Spleen (tissue), 11 donors: Measurements from ENCODE around the gene ANO4. TPM values are rescaled to one million over a fixed set of nuclear protein-coding genes. Genes with fewer than 3 reads are reported as not detected.

Experiments used
- DNase-seq: peaks from one replicate; pipeline ENCODE4 v3.0.0-alpha.2; 2020
- H3K27ac ChIP-seq, 8 donors: fragments of 200-600 bp; sonication (generic) in 7 of 8; 1 replicate in 4 of 8; 2 replicates in 4 of 8; pipeline versions ENCODE4 v1.5.0 to v1.8.0; 2016 to 2021; ENCODE audit warnings: inconsistent platforms in 4 of 8, mild to moderate bottlenecking in 4 of 8, moderate library complexity in 1 of 8
- H3K27me3 ChIP-seq, 7 donors: fragments of 200-600 bp; sonication (generic) in 6 of 7; replicated peaks in 1 of 7; 1 replicate in 4 of 7; 2 replicates in 3 of 7; pipeline versions ENCODE4 v1.5.0 to v1.8.0; 2016 to 2021; ENCODE audit warnings: inconsistent platforms in 3 of 7, mild to moderate bottlenecking in 1 of 7
- H3K36me3 ChIP-seq, 6 donors: fragments of 200-600 bp; sonication (generic) in 5 of 6; 1 replicate in 4 of 6; 2 replicates in 2 of 6; pipeline versions ENCODE4 v1.5.0 to v1.8.0; 2016 to 2021; ENCODE audit warnings: inconsistent platforms in 2 of 6
- H3K4me1 ChIP-seq, 6 donors: fragments of 200-600 bp; sonication (generic) in 5 of 6; 1 replicate in 3 of 6; 2 replicates in 3 of 6; pipeline versions ENCODE4 v1.5.0 to v1.8.0; 2016 to 2021; ENCODE audit warnings: inconsistent platforms in 3 of 6
- H3K4me3 ChIP-seq, 8 donors: fragments of 200-600 bp; sonication (generic) in 7 of 8; 1 replicate in 4 of 8; 2 replicates in 4 of 8; pipeline versions ENCODE4 v1.5.0 to v1.8.0; 2016 to 2021; ENCODE audit warnings: inconsistent platforms in 4 of 8, mild to moderate bottlenecking in 4 of 8, moderate library complexity in 2 of 8
- H3K9me3 ChIP-seq, 8 donors: fragments of 200-600 bp; sonication (generic) in 7 of 8; 1 replicate in 4 of 8; 2 replicates in 4 of 8; pipeline versions ENCODE4 v1.5.0 to v1.8.0; 2016 to 2021; ENCODE audit warnings: inconsistent platforms in 4 of 8
- POLR2A ChIP-seq, 3 donors: fragments of 450-650 bp; IDR thresholded peaks; one replicate each; pipeline ENCODE4 v1.5.1; 2017; ENCODE audit warnings: antibody characterized with exemption in 3 of 3, mild to moderate bottlenecking in 1 of 3
- POLR2AphosphoS5 ChIP-seq, 3 donors: sonication (generic); formaldehyde crosslinking; IDR thresholded peaks; one replicate each; pipeline ENCODE4 v1.5.1; 2017; ENCODE audit warnings: antibody characterized with exemption in 3 of 3
- WGBS, 5 donors: extraction: QIAGEN DNeasy Blood & Tissue Kit in 3 of 5; methylation state at CpG; one replicate each; pipeline versions ENCODE4 v1.1.5 to v1.1.7; 2013 to 2018; 5-methylcytosine and 5-hydroxymethylcytosine counted together
- intact Hi-C: fragments of 100-400 bp; cut with DNase I; formaldehyde crosslinking; loops from one replicate; pipeline ENCODE4 v1.15.0; 2023; ENCODE audit warnings: low total_unique reads
- polyA plus RNA-seq, 3 donors: library from polyadenylated mRNA; stranded (reverse); fragments of 200-250 nt; gene quantifications; one replicate each; pipeline ENCODE4 v1.2.1, GENCODE V29; 2013
- total RNA-seq, 7 donors: library from RNA; depleted of rRNA in 3 of 7; stranded (reverse); fragments of >200 nt in 3 of 7; fragmentation: NEBNext Ultra II Directional in 4 of 7; extraction: Animal tissue kit (Norgen Biotek cat#: 25700) in 4 of 7; gene quantifications; one replicate each; pipeline versions ENCODE4 v1.1.0 to v1.2.1, GENCODE V29; 2016 to 2021
- TF ChIP-seq, protein P1 (sequence below), 11 experiments: fragments of 200-600 bp in 7 of 11; fragments of 450-650 bp in 4 of 11; sonication (generic) in 4 of 11; IDR thresholded peaks in 8 of 11; conservative IDR thresholded peaks in 3 of 11; 1 replicate in 7 of 11; 2 replicates in 4 of 11; pipeline versions ENCODE4 v1.4.0 to v1.8.0; 2016 to 2021; ENCODE audit warnings: antibody characterized with exemption in 11 of 11, inconsistent platforms in 4 of 11, mild to moderate bottlenecking in 1 of 11
- donor health status: healthy with polysubstance abuse.
- donor health status: DM: no; HTN: no; CAD: no; lungs with moderate emphysema.
- donor health status: DM: no; HTN: no; CAD: no.
- donor health status: Bipolar disorder and iron deficiency.
- donor health status: healthy.
- donor health status: DM: no; HTN: no; CAD: no.
- donor health status: DM: yes; HTN: yes; CAD: no.

Gene ANO4
- total and polyA plus RNA-seq, 10 donors, result 0.42 TPM; not detected in 9

DNA sequence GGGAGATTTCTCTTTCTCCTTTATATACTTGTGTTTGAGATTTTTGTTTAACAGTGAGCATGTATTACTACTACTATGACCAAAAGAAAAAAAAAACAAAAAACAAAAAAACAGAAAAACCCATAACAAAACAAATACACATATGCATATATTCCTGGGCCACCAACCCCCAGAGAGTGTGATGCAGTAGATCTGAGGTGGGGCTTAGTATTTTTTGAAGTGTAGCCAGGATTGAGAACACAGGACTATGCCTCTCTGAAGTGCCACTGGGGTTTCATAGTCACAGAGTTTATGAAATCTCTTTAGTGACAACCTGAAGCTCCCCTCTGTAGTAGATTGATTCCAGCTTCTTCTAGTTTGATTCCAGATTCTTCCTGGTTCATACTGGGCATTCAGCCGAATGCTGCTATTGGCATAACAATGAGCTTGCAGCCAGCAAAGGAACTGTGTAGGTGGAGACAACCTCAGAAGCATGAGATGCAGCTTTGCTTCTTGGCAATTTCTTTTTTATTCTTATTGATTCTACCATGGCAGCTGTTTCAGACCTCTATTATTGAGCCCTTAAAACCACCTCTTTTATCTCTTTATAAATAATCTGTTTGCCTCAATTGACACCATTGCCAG is 15.5 kb upstream of the ANO4 start:
- no peaks in the 10 kb centered on the region for H3K27me3 ChIP-seq
- WGBS, 5 donors, result 40 to 77% (median 60%) methylated on average over 1 of the region's 1 CpG
- no peaks in the 10 kb centered on the region for H3K36me3 ChIP-seq
- no peaks in the 10 kb centered on the region for H3K4me1 ChIP-seq
- TF ChIP-seq POLR2AphosphoS5 (IDR thresholded peaks at IDR 0.05), result no peak
- TF ChIP-seq, protein P1, sequence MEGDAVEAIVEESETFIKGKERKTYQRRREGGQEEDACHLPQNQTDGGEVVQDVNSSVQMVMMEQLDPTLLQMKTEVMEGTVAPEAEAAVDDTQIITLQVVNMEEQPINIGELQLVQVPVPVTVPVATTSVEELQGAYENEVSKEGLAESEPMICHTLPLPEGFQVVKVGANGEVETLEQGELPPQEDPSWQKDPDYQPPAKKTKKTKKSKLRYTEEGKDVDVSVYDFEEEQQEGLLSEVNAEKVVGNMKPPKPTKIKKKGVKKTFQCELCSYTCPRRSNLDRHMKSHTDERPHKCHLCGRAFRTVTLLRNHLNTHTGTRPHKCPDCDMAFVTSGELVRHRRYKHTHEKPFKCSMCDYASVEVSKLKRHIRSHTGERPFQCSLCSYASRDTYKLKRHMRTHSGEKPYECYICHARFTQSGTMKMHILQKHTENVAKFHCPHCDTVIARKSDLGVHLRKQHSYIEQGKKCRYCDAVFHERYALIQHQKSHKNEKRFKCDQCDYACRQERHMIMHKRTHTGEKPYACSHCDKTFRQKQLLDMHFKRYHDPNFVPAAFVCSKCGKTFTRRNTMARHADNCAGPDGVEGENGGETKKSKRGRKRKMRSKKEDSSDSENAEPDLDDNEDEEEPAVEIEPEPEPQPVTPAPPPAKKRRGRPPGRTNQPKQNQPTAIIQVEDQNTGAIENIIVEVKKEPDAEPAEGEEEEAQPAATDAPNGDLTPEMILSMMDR (IDR thresholded peaks at IDR 0.05 in 8 of 11, conservative IDR thresholded peaks at IDR 0.05 in 3 of 11), result no peak
- no peak for TF ChIP-seq POLR2A (IDR thresholded peaks at IDR 0.05)
- no peak overlapping the region for H3K27ac ChIP-seq
- intact Hi-C loops, result no loop called here
- H3K4me3 ChIP-seq, result no peak overlapping the region
- no peaks in the 10 kb centered on the region for H3K9me3 ChIP-seq
- no peak for DNase-seq

DNA sequence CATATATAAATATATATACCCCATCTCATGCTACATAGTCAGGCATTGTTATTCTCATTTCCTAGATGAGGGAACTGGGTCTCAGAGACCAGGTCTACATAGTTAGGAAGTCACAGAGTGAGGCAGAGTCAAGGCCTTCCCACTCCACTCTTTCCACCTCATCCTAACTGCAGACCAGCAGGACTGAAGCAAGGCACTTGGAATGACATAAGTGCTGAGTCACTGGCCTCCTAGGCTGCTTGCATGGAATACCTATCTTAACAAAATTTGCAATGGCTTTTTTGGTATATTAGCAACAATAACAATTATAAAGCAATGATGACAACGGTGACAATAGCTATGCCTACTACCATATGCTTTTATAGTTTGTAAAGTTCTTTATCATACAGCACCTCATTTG is 5.4 kb upstream of the ANO4 start:
- H3K27me3 ChIP-seq, result peaks cover 0 to 2% (median 0%) of the 10 kb centered on the region in 7 donors
- TF ChIP-seq, protein P1 (IDR thresholded peaks at IDR 0.05 in 8 of 11, conservative IDR thresholded peaks at IDR 0.05 in 3 of 11), result no peak
- TF ChIP-seq POLR2AphosphoS5 (IDR thresholded peaks at IDR 0.05) (no peak), POLR2A (IDR thresholded peaks at IDR 0.05) (no peak)
- intact Hi-C loops, result no loop called here
- DNase-seq, result no peak
- no peak overlapping the region for H3K27ac ChIP-seq
- H3K4me3 ChIP-seq, result no peak overlapping the region
- H3K9me3 ChIP-seq, result no peaks in the 10 kb centered on the region
- 86 to 96% (median 90%) methylated on average over 1 of the region's 1 CpG for WGBS, 5 donors
- no peaks in the 10 kb centered on the region for H3K4me1 ChIP-seq
- no peaks in the 10 kb centered on the region for H3K36me3 ChIP-seq

DNA sequence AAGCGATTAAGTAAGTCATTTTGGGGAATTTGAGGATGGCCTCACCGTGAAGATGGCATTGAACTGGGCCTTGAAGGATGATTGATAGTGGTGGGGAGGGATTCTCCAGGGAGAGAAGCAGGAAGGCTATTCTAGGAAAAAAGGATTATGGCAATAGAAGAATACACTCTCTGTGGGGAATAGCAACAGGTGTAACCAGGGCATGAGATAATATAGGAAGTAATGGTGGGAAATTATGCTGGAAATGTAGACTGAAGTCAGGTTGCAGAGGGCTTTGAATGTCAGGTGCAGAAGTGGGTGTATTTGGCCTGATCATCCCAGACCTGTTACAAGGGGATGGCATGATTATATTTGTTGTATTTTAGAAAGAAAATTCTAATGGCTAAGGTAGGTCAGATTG is 4.6 kb upstream of the ANO4 start:
- no peaks in the 10 kb centered on the region for H3K9me3 ChIP-seq
- H3K36me3 ChIP-seq, result no peaks in the 10 kb centered on the region
- H3K4me1 ChIP-seq, result no peaks in the 10 kb centered on the region
- H3K4me3 ChIP-seq, result no peak overlapping the region
- TF ChIP-seq POLR2A (IDR thresholded peaks at IDR 0.05) (no peak), POLR2AphosphoS5 (IDR thresholded peaks at IDR 0.05) (no peak)
- TF ChIP-seq, protein P1 (IDR thresholded peaks at IDR 0.05 in 8 of 11, conservative IDR thresholded peaks at IDR 0.05 in 3 of 11), result no peak
- no peak for DNase-seq
- peaks cover 0 to 10% (median 0%) of the 10 kb centered on the region in 7 donors for H3K27me3 ChIP-seq
- intact Hi-C loops, result no loop called here
- WGBS, 5 donors, result 75 to 94% (median 82%) methylated on average over 2 of the region's 2 CpGs
- no peak overlapping the region for H3K27ac ChIP-seq

DNA sequence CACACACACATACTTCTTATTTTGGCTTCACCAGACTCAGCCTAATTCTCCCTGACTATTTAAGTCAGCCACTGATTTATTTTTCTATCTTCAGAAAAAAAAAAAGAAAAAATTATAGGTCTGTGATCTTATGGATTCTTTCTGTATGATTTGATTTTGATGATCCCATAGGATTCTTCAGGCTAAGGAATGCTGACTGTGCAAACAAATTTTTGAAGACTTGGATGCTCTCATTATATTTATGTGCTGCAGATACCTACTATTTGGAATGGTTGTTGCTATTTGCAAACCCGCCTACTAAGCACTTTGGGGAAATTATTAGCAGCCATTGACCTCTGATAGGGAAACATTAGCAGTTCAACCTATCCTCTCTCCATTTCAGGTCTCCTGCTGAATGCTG is 4.0 kb upstream of the ANO4 start:
- H3K4me3 ChIP-seq, result no peak overlapping the region
- DNase-seq, result no peak
- TF ChIP-seq POLR2AphosphoS5 (IDR thresholded peaks at IDR 0.05) (no peak), POLR2A (IDR thresholded peaks at IDR 0.05) (no peak)
- TF ChIP-seq, protein P1 (IDR thresholded peaks at IDR 0.05 in 8 of 11, conservative IDR thresholded peaks at IDR 0.05 in 3 of 11), result no peak
- no peak overlapping the region for H3K27ac ChIP-seq
- H3K36me3 ChIP-seq, result no peaks in the 10 kb centered on the region
- H3K4me1 ChIP-seq, result no peaks in the 10 kb centered on the region
- H3K27me3 ChIP-seq, result peaks cover 0 to 15% (median 0%) of the 10 kb centered on the region in 7 donors
- intact Hi-C loops, result no loop called here
- WGBS, 5 donors, result 83 to 97% (median 85%) methylated on average over 1 of the region's 1 CpG
- H3K9me3 ChIP-seq, result no peaks in the 10 kb centered on the region
